WI38 (cell line): ENCODE results near the gene CDK6.

ENCODE experiments used
- H3K4me3 ChIP-seq: 2 replicates; pipeline ENCODE4 v1.5.1; 2011; ENCODE audit warnings: low read depth, mild to moderate bottlenecking, control low read depth, low read length
- TF ChIP-seq, protein P1 (sequence below): IDR thresholded peaks from 2 replicates; pipeline ENCODE4 v1.5.1; 2012; ENCODE audit warnings: low read depth, mild to moderate bottlenecking, control low read depth, low read length

The CDK6 gene

DNA sequence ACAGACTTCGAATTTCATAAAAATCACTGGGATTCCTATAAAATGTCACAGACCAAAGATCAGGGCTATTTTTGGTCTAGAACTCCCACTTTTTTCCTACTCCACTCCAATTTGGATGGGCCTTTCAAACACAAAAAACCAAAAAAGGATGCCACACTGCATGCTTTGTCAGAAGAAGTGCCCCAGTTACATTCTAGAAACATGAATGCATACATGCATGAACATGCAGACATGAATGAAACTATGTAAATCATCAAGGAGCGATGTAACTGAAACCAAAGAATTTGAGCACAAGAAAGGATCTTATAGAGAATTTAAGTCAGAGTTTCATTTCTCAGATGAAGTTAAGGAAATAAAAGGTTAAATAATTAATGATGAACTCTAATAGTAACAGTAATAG lies 214.3 kb downstream of the CDK6 start:
- TF ChIP-seq, protein P1, sequence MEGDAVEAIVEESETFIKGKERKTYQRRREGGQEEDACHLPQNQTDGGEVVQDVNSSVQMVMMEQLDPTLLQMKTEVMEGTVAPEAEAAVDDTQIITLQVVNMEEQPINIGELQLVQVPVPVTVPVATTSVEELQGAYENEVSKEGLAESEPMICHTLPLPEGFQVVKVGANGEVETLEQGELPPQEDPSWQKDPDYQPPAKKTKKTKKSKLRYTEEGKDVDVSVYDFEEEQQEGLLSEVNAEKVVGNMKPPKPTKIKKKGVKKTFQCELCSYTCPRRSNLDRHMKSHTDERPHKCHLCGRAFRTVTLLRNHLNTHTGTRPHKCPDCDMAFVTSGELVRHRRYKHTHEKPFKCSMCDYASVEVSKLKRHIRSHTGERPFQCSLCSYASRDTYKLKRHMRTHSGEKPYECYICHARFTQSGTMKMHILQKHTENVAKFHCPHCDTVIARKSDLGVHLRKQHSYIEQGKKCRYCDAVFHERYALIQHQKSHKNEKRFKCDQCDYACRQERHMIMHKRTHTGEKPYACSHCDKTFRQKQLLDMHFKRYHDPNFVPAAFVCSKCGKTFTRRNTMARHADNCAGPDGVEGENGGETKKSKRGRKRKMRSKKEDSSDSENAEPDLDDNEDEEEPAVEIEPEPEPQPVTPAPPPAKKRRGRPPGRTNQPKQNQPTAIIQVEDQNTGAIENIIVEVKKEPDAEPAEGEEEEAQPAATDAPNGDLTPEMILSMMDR, result no peak
- H3K4me3 ChIP-seq, result no peak overlapping the region

DNA sequence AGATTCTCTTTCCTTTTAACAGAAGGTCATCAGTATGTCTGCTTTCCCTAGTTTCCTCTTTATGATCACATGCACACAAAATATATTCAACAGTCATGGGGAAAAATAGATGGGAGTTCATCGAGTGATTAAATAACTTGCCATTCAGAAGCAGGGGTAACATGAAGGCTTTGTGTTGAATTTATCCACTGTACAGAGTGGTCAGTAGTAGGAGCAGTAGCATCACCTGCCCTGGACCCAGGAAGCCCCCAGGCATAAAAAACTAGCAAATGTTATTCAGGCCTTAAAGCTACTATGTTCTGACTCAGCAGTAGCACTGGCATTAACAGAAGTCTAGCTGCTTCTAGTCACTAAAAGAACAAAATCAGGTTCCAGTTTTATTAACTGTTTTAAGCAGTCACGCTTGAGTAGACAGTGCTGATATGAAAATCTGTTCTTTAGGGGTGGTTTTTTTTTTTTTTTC lies 214.8 kb downstream of the CDK6 start:
- TF ChIP-seq, protein P1, result no peak
- no peak overlapping the region for H3K4me3 ChIP-seq

DNA sequence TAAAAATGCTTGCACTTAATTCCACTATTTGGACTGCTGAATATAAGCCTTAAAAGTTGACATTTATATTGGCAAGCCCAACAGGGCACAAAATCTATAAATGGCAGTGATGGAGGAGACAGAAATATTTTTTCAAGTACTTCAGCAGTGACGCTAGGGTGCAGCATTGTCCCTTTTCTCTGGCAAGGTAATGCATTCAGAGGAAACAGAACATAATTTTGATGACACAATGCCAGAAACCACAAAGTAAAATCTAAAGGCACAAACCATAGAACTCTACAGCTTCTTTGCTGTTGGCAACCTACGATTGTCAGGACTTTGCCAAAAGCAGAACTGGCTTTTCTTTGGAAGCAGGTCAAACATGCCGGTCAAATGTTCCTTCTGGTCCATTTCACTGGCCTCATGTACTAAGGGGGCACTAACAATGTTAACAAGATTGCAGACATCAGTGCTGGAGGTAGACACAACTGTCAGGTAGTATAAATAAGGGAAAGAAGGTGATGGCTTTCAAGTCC lies 215.3 kb downstream of the CDK6 start:
- H3K4me3 ChIP-seq, result no peak overlapping the region
- TF ChIP-seq, protein P1, result peak; percentile 53

DNA sequence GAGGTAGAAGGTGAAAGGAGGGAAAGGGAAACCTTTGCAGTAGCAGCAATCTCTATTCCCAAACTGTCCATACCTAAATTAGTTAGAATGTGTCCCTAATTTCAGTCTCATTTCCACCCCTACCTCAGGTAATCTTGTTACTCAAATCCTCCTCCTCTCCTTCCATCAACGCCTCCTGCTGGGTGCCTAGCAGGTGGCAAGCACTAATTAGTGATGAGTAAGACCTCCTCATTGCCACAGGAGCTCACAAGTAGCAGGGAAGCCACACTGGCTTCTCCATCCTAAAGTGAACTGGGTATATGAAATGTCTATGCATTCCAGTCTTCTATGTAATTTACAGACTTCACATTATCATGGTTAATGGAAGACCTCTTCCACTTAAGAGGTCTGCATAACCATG lies 220.5 kb downstream of the CDK6 start:
- TF ChIP-seq, protein P1, result no peak
- no peak overlapping the region for H3K4me3 ChIP-seq

DNA sequence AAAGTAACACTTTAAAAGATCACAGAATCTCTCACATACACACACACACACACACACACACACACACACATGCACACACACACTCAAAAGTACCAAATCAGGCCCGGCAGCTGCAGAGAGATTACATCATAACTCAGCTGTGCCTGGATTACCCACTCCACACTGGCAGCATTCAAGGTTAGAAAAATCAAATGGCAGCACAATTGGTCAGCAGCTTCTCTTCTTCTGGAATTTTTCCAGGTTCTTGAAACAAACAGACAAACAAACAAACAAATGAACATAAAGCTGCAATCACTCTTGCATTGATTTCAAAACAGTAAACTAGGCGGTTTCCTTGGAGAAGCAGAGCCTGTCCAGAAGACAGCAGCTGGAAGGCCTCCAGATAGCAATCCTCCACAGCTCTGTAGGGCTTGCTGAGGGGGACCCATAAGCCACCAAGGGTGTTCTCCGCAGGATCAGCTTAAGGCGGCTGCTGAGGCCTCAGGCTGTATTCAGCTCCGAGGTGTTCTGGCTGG lies 221.7 kb downstream of the CDK6 start:
- H3K4me3 ChIP-seq, result no peak overlapping the region
- TF ChIP-seq, protein P1, result no peak

DNA sequence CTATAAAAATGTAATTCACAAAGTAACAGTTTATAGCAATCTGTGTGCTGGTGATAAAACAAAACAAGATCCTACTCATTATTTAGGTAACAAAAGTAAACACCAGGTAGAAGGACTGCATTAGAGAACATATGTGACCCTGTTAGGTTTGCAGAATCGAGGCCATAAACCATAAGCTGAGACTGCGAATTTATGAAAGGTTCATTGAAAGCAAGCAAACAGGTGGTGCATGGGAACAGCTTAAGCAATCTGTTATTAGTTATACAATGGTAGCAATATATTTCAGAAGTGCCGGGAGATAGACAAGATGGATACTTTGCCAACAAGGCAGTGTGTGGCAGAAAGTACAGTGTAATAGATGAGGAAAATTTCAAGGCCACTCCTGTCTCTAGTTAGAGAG lies 222.7 kb downstream of the CDK6 start:
- TF ChIP-seq, protein P1, result no peak
- no peak overlapping the region for H3K4me3 ChIP-seq

DNA sequence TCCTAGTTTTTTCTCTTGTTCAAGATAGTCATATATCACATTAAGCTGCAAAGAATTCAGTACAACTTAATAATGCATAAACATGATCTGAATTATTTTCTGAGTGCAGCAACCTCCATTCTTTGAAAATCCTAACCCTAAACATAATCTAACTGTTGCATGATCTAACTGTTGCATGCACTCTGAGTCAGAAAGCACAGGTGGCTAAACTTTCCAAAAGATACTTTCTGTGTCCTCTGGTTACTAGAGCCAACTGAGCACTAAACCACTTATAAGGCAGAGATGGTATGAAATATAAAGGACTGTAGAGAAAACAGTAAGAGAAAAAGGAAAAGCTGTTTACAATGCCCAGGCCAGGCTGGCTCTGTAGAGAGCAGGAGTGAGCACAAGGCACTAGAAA lies 223.2 kb downstream of the CDK6 start:
- H3K4me3 ChIP-seq, result no peak overlapping the region
- TF ChIP-seq, protein P1, result no peak
